ENCODE data around the gene SNTG2. TPM values are rescaled to one million over a fixed set of nuclear protein-coding genes. Genes with fewer than 3 reads are reported as not detected.
A peak's percentile ranks its signal among the peaks of the same experiment; 100 is the strongest.

SNTG2 gene
- total and polyA plus RNA-seq, 12 donors: 0.39 to 2.8 (median 1.0) TPM; not detected in 1

GRCh38 chr2:1186421-1186820, 235.8 kb downstream of the SNTG2 start:
- ATAC-seq: no peak
- no peaks in the 10 kb centered on the region for H3K27me3 ChIP-seq
- WGBS, 2 donors: 57 to 63% methylated on average over 2 of the region's 2 CpGs
- H3K9me3 ChIP-seq: peaks cover 0 to 12% (median 0%) of the 10 kb centered on the region in 11 donors
- H3K27ac ChIP-seq: no peak overlapping the region
- no peak for DNase-seq
- intact Hi-C loops (cut with DNase I): no loop called here
- H3K36me3 ChIP-seq: no peaks in the 10 kb centered on the region
- H3K4me1 ChIP-seq: no peaks in the 10 kb centered on the region
- no peak overlapping the region for H3K4me3 ChIP-seq
- TF ChIP-seq CTCF (IDR thresholded peaks at IDR 0.05): no peak

- Histone ChIP-seq H3K27ac (no peak overlapping the region), H3K9me3 (peaks cover 0 to 12% (median 0%) of the 10 kb centered on the region in 11 donors), H3K4me1 (no peaks in the 10 kb centered on the region), H3K4me3 (no peak overlapping the region), H3K27me3 (no peaks in the 10 kb centered on the region), H3K36me3 (no peaks in the 10 kb centered on the region)
- 76 to 77% methylated on average over 3 of the region's 3 CpGs for WGBS, 2 donors
- no peak for TF ChIP-seq CTCF (IDR thresholded peaks at IDR 0.05)
- no peak for ATAC-seq
- DNase-seq: no peak
- intact Hi-C loops (cut with DNase I): no loop called here
These were observed 236.5 kb downstream of the SNTG2 start for GRCh38 chr2:1187189-1187588.

- ATAC-seq: peak in 3 of 8 donors; percentile 42 to 72 (median 59)
- 62 to 70% methylated on average over 5 of the region's 5 CpGs for WGBS, 2 donors
- H3K27me3 ChIP-seq: no peaks in the 10 kb centered on the region
- H3K4me1 ChIP-seq: no peaks in the 10 kb centered on the region
- no peaks in the 10 kb centered on the region for H3K36me3 ChIP-seq
- no peak overlapping the region for H3K4me3 ChIP-seq
- peaks cover 0 to 24% (median 11%) of the 10 kb centered on the region in 11 donors for H3K9me3 ChIP-seq
- intact Hi-C loops (cut with DNase I): no loop called here
- peak overlapping the region in 1 of 10 donors; percentile 30 for H3K27ac ChIP-seq
- DNase-seq: no peak
- no peak for TF ChIP-seq CTCF (IDR thresholded peaks at IDR 0.05)
These were observed 241.5 kb downstream of the SNTG2 start for GRCh38 chr2:1192121-1192520.

- WGBS, 2 donors: 76 to 80% methylated on average over 2 of the region's 2 CpGs
- H3K9me3 ChIP-seq: peaks cover 0 to 28% (median 12%) of the 10 kb centered on the region in 11 donors
- intact Hi-C loops (cut with DNase I): no loop called here
- H3K27me3 ChIP-seq: no peaks in the 10 kb centered on the region
- no peak overlapping the region for H3K4me3 ChIP-seq
- no peaks in the 10 kb centered on the region for H3K4me1 ChIP-seq
- H3K36me3 ChIP-seq: no peaks in the 10 kb centered on the region
- ATAC-seq: no peak
- DNase-seq: no peak
- H3K27ac ChIP-seq: no peak overlapping the region
- TF ChIP-seq CTCF (IDR thresholded peaks at IDR 0.05): no peak
These were observed 243.2 kb downstream of the SNTG2 start for GRCh38 chr2:1193801-1194200.
